DMS79 treated with DMSO at 0.1 percent for 48 hours (cell line): ENCODE data around the gene MMP21.

Experiments
- DNase-seq: peaks from one replicate; lab custom pipeline; 2025; lab: John Stamatoyannopoulos, UW

The MMP21 gene

GRCh38 chr10:125775491-125776106, at the start of gene MMP21:
Gene MMP21, minus strand, starts transcription at chr10:125775821. Its CDS starts 0 bp downstream, at chr10:125775821.
- no peak for DNase-seq

- no peak for DNase-seq
Observed at GRCh38 chr10:125824736-125825135, 49.1 kb upstream of the MMP21 start.

- no peak for DNase-seq
Observed at GRCh38 chr10:125823663-125824251, 48.1 kb upstream of the MMP21 start.

- peak; percentile 63 for DNase-seq
Observed at GRCh38 chr10:125822878-125823662, 47.4 kb upstream of the MMP21 start, which contains the start of the genes BCCIP and UROS. Gene BCCIP, plus strand, starts transcription at chr10:125823546. Its CDS starts 12 bp downstream, at chr10:125823558. Gene UROS, minus strand, starts transcription at chr10:125823258. Its CDS starts 6,759 bp downstream, at chr10:125816499.

- no peak for DNase-seq
Observed at GRCh38 chr10:125820701-125821100, 45.1 kb upstream of the MMP21 start.

GRCh38 chr10:125817337-125817946, 41.8 kb upstream of the MMP21 start:
- no peak for DNase-seq

GRCh38 chr10:125816548-125816947, 40.9 kb upstream of the MMP21 start:
- no peak for DNase-seq

- DNase-seq: no peak
Observed at GRCh38 chr10:125815764-125816163, 40.1 kb upstream of the MMP21 start.

- DNase-seq: peak; percentile 32
Observed at GRCh38 chr10:125812128-125812750, 36.6 kb upstream of the MMP21 start.

- no peak for DNase-seq
Observed at GRCh38 chr10:125811251-125811650, 35.6 kb upstream of the MMP21 start.

GRCh38 chr10:125808047-125808446, 32.4 kb upstream of the MMP21 start:
- no peak for DNase-seq

GRCh38 chr10:125802739-125803138, 27.1 kb upstream of the MMP21 start:
- no peak for DNase-seq

GRCh38 chr10:125802131-125802530, 26.5 kb upstream of the MMP21 start:
- DNase-seq: peak; percentile 7

GRCh38 chr10:125801574-125801973, 26.0 kb upstream of the MMP21 start:
- no peak for DNase-seq

GRCh38 chr10:125799451-125800182, 24.0 kb upstream of the MMP21 start:
- DNase-seq: no peak

- DNase-seq: peak; percentile 3
Observed at GRCh38 chr10:125797994-125798662, 22.5 kb upstream of the MMP21 start.

- DNase-seq: no peak
Observed at GRCh38 chr10:125797424-125797823, 21.8 kb upstream of the MMP21 start.

GRCh38 chr10:125795637-125796190, 20.1 kb upstream of the MMP21 start:
- no peak for DNase-seq

GRCh38 chr10:125795128-125795527, 19.5 kb upstream of the MMP21 start:
- DNase-seq: no peak
